Measurements from ENCODE around the gene MINAR1.

MINAR1 gene

DNA sequence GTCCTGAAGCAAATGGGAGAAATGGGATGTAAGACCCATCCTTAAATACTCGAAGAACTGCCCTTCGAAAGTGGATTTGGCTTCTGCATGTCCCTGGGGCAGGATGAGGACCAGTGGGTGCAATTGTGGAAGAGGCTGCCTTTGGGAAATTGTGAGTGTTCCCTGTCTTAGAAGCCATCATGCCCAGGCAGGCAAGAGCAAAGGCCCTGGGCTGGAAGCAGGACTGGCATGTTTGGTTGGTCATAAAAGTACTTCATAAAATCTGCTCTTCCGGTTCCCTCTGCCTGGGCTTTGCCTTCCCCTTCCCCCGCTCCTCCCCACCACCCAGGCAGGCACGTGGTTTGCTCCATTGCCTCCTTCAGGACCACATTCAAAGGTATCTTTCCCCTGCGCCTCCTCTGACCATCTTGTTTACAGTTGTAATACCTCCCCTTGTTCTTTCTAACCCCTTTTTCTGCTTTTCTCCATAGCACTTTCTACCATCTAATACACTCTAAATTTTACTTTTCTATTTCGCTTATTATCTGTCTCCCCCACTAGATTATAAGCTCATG lies 8.3 kb downstream of the MINAR1 start:
- TF ChIP-seq CTCF (IDR thresholded peaks at IDR 0.05; ENCODE audit: insufficient read depth, low read length) (no peak), SPI1 (IDR thresholded peaks at IDR 0.05; ENCODE audit: borderline replicate concordance, low read depth) (no peak), POLR2AphosphoS5 (IDR thresholded peaks at IDR 0.05; ENCODE audit: low read depth) (no peak), GABPA (IDR thresholded peaks at IDR 0.05; ENCODE audit: low read depth) (no peak)
- TF ChIP-seq, protein P1, sequence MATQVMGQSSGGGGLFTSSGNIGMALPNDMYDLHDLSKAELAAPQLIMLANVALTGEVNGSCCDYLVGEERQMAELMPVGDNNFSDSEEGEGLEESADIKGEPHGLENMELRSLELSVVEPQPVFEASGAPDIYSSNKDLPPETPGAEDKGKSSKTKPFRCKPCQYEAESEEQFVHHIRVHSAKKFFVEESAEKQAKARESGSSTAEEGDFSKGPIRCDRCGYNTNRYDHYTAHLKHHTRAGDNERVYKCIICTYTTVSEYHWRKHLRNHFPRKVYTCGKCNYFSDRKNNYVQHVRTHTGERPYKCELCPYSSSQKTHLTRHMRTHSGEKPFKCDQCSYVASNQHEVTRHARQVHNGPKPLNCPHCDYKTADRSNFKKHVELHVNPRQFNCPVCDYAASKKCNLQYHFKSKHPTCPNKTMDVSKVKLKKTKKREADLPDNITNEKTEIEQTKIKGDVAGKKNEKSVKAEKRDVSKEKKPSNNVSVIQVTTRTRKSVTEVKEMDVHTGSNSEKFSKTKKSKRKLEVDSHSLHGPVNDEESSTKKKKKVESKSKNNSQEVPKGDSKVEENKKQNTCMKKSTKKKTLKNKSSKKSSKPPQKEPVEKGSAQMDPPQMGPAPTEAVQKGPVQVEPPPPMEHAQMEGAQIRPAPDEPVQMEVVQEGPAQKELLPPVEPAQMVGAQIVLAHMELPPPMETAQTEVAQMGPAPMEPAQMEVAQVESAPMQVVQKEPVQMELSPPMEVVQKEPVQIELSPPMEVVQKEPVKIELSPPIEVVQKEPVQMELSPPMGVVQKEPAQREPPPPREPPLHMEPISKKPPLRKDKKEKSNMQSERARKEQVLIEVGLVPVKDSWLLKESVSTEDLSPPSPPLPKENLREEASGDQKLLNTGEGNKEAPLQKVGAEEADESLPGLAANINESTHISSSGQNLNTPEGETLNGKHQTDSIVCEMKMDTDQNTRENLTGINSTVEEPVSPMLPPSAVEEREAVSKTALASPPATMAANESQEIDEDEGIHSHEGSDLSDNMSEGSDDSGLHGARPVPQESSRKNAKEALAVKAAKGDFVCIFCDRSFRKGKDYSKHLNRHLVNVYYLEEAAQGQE (IDR thresholded peaks at IDR 0.05; ENCODE audit: insufficient replicate concordance, low read depth): no peak
- Histone ChIP-seq H3K4me3 (replicated peaks; ENCODE audit: insufficient read depth, low read length) (no peak overlapping the region), H3K27ac (replicated peaks) (no peak overlapping the region), H3K27me3 (ENCODE audit: insufficient read depth, poor library complexity, severe bottlenecking) (no peaks in the 10 kb centered on the region)
- no peak for DNase-seq (ENCODE audit: low read depth in 1 of 2, low spot score in 1 of 2)

GRCh38 chr15:79442911-79443310 lies 10.8 kb downstream of the MINAR1 start:
- H3K27me3 ChIP-seq (ENCODE audit: insufficient read depth, poor library complexity, severe bottlenecking): peaks cover 2% of the 10 kb centered on the region
- TF ChIP-seq, protein P1 (IDR thresholded peaks at IDR 0.05; ENCODE audit: insufficient replicate concordance, low read depth): no peak
- TF ChIP-seq GABPA (IDR thresholded peaks at IDR 0.05; ENCODE audit: low read depth): no peak
- TF ChIP-seq SPI1 (IDR thresholded peaks at IDR 0.05; ENCODE audit: borderline replicate concordance, low read depth): no peak
- TF ChIP-seq POLR2AphosphoS5 (IDR thresholded peaks at IDR 0.05; ENCODE audit: low read depth): no peak
- TF ChIP-seq CTCF (IDR thresholded peaks at IDR 0.05; ENCODE audit: insufficient read depth, low read length): no peak
- H3K4me3 ChIP-seq (replicated peaks; ENCODE audit: insufficient read depth, low read length): no peak overlapping the region
- H3K27ac ChIP-seq (replicated peaks): no peak overlapping the region
- DNase-seq (ENCODE audit: low read depth in 1 of 2, low spot score in 1 of 2): no peak

- no peak overlapping the region for H3K4me3 ChIP-seq (replicated peaks; ENCODE audit: insufficient read depth, low read length)
- DNase-seq (ENCODE audit: low read depth in 1 of 2, low spot score in 1 of 2): no peak
- H3K27ac ChIP-seq (replicated peaks): no peak overlapping the region
- peaks cover 3% of the 10 kb centered on the region for H3K27me3 ChIP-seq (ENCODE audit: insufficient read depth, poor library complexity, severe bottlenecking)
- TF ChIP-seq CTCF (IDR thresholded peaks at IDR 0.05; ENCODE audit: insufficient read depth, low read length) (no peak), POLR2AphosphoS5 (IDR thresholded peaks at IDR 0.05; ENCODE audit: low read depth) (no peak)
- TF ChIP-seq, protein P1 (IDR thresholded peaks at IDR 0.05; ENCODE audit: insufficient replicate concordance, low read depth): no peak
These were observed 14.9 kb downstream of the MINAR1 start for GRCh38 chr15:79447060-79447459.

Data from HL-60 (cell line).